RWPE1 (cell line): Measurements from ENCODE around the gene CLEC7A.

Source experiments
- CTCF ChIA-PET: fragments of 350-600 bp; sonication (Branson Sonifier 250); formaldehyde crosslinking; extraction: SDS; loops from one replicate; lab custom pipeline; 2021; lab: Yijun Ruan, JAX
- POLR2A ChIA-PET: fragments of 400-600 bp; formaldehyde crosslinking; extraction: SDS; loops from one replicate; lab custom pipeline; 2020; ENCODE audit warnings: antibody characterized with exemption; ENCODE audit not compliant: low non-redundant PET; lab: Yijun Ruan, JAX
- DNase-seq: peaks from one replicate; pipeline ENCODE4 v3.0.0; 2012; ENCODE audit warnings: low spot score
- H3K27ac ChIP-seq: fragments of 450-650 bp; 2 replicates; pipeline ENCODE4 v1.5.1; 2017
- CTCF ChIP-seq: fragments of 450-650 bp; conservative IDR thresholded peaks from 2 replicates; pipeline ENCODE4 v1.5.1; 2017; ENCODE audit warnings: low read depth, mild to moderate bottlenecking

Gene CLEC7A

GRCh38 chr12:10131111-10131690 lies 1.2 kb upstream of the CLEC7A start:
- POLR2A ChIA-PET, result no interaction called here
- TF ChIP-seq CTCF, result no peak
- DNase-seq, result no peak
- CTCF ChIA-PET, result interaction anchor here (0.6 kb wide), 1 partner anchor 32 kb away, joined by 5 read pairs; the partner anchor contains the start of gene CLEC1A
- H3K27ac ChIP-seq, result no peak overlapping the region

- CTCF ChIA-PET, result interaction anchor here (0.7 kb wide), 1 partner anchor 24 kb away, joined by 5 read pairs; no protein-coding TSS in a partner anchor
- no peak for DNase-seq
Measured at GRCh38 chr12:10128687-10129086, 1.3 kb downstream of the CLEC7A start.

GRCh38 chr12:10126413-10126812 lies 3.6 kb downstream of the CLEC7A start:
- TF ChIP-seq CTCF, result no peak
- POLR2A ChIA-PET, result no interaction called here
- CTCF ChIA-PET, result no interaction called here

More at GRCh38 chr12:10128687-10129086, 1.3 kb downstream of the CLEC7A start:
- no peak for TF ChIP-seq CTCF
- H3K27ac ChIP-seq, result no peak overlapping the region
- POLR2A ChIA-PET, result no interaction called here

GRCh38 chr12:10122689-10123088 lies 7.3 kb downstream of the CLEC7A start:
- TF ChIP-seq CTCF, result no peak
- CTCF ChIA-PET, result no interaction called here
- no peak overlapping the region for H3K27ac ChIP-seq
- POLR2A ChIA-PET, result no interaction called here
- no peak for DNase-seq

More at GRCh38 chr12:10126413-10126812, 3.6 kb downstream of the CLEC7A start:
- no peak for DNase-seq
- no peak overlapping the region for H3K27ac ChIP-seq

- CTCF ChIA-PET, result no interaction called here
- no peak for DNase-seq
- no peak overlapping the region for H3K27ac ChIP-seq
- no peak for TF ChIP-seq CTCF
- POLR2A ChIA-PET, result no interaction called here
Measured at GRCh38 chr12:10121278-10121677, 8.7 kb downstream of the CLEC7A start.

- CTCF ChIA-PET, result no interaction called here
- no peak for DNase-seq
- TF ChIP-seq CTCF, result no peak
- no peak overlapping the region for H3K27ac ChIP-seq
- POLR2A ChIA-PET, result no interaction called here
Measured at GRCh38 chr12:10119066-10119465, 10.9 kb downstream of the CLEC7A start.
